HepG2 (cell line): ENCODE measurements around the gene CCNYL1. TPM values are rescaled to one million over a fixed set of nuclear protein-coding genes. Genes with fewer than 3 reads are reported as not detected.
A peak's percentile ranks its signal among the peaks of the same experiment; 100 is the strongest.

Experiments
- CHD2 ChIP-seq: IDR thresholded peaks from 2 replicates; pipeline ENCODE4 v1.6.1; 2011; ENCODE audit warnings: low read depth, low read length, improper control_type of control experiment
- IKZF1 ChIP-seq: fragments of 450-650 bp; IDR thresholded peaks from 2 replicates; pipeline ENCODE4 v1.7.1; 2016
- MAZ ChIP-seq, 2 experiments: sonication (generic) in 1 of 2; formaldehyde crosslinking in 1 of 2; IDR thresholded peaks; 2 replicates each; pipeline versions ENCODE4 v1.5.0 to v1.6.1; 2012 to 2020; ENCODE audit warnings: low read depth in 2 of 2, mild to moderate bottlenecking in 2 of 2, borderline replicate concordance in 1 of 2, improper control_type of control experiment in 1 of 2, low read length in 1 of 2, missing genetic modification reagents in 1 of 2, moderate library complexity in 1 of 2
- MEF2D ChIP-seq: sonication (generic); formaldehyde crosslinking; IDR thresholded peaks from 2 replicates; pipeline ENCODE4 v1.5.1; 2020; ENCODE audit warnings: mild to moderate bottlenecking, missing genetic modification reagents
- NCOA5 ChIP-seq: sonication (generic); formaldehyde crosslinking; IDR thresholded peaks from 2 replicates; pipeline ENCODE4 v1.4.0; 2020; ENCODE audit warnings: missing genetic modification reagents
- SOX5 ChIP-seq: IDR thresholded peaks from 2 replicates; pipeline ENCODE4 v1.6.1; 2016; ENCODE audit warnings: borderline replicate concordance
- ZFP90 ChIP-seq: sonication (generic); formaldehyde crosslinking; IDR thresholded peaks from 2 replicates; pipeline ENCODE4 v1.8.0; 2022; ENCODE audit warnings: missing genetic modification reagents, mild to moderate bottlenecking, inconsistent platforms, borderline replicate concordance
- ZNF224 ChIP-seq: sonication (generic); formaldehyde crosslinking; IDR thresholded peaks from 2 replicates; pipeline ENCODE4 v1.5.0; 2020; ENCODE audit warnings: mild to moderate bottlenecking, missing genetic modification reagents
- ZNF616 ChIP-seq: sonication (generic); formaldehyde crosslinking; IDR thresholded peaks from 2 replicates; pipeline ENCODE4 v1.5.0; 2020; ENCODE audit warnings: low read depth, mild to moderate bottlenecking, missing genetic modification reagents
- polyA plus RNA-seq, 8 experiments: library from polyadenylated mRNA; depleted of rRNA in 3 of 8; stranded (reverse) in 7 of 8; unstranded in 1 of 8; fragments of >200 nt; fragmentation: Illumina TruSeq in 4 of 8; extraction: Trizol in 4 of 8; gene quantifications; 2 replicates each; pipeline versions ENCODE4 v1.2.1 to v1.2.3, GENCODE V29; 2011 to 2016; ENCODE audit warnings: low read depth in 4 of 8, missing spikeins in 1 of 8, mixed read lengths in 1 of 8; ENCODE audit not compliant: insufficient read depth in 1 of 8
- total RNA-seq, 5 experiments: library from RNA; depleted of rRNA; stranded (reverse); fragments of >200 nt; fragmentation: Illumina TruSeq; extraction: Trizol; gene quantifications; 2 replicates each; pipeline ENCODE4 v1.2.3, GENCODE V29; 2016; ENCODE audit warnings: low read depth in 1 of 5
- TF ChIP-seq, protein P1 (sequence below): IDR thresholded peaks from 2 replicates; pipeline ENCODE4 v1.6.1; 2016; ENCODE audit warnings: low read depth, borderline replicate concordance
- TF ChIP-seq, protein P2 (sequence below): conservative IDR thresholded peaks from 2 replicates; pipeline ENCODE4 v1.6.1; 2018; ENCODE audit warnings: missing genetic modification reagents
- TF ChIP-seq, protein P3 (sequence below): sonication (generic); formaldehyde crosslinking; IDR thresholded peaks from 2 replicates; pipeline ENCODE4 v1.8.1; 2023; ENCODE audit warnings: mild to moderate bottlenecking, inconsistent platforms, moderate library complexity, missing genetic modification reagents, borderline replicate concordance
- TF ChIP-seq, protein P4 (sequence below): fragments of 450-650 bp; IDR thresholded peaks from 2 replicates; pipeline ENCODE4 v1.6.1; 2016
- TF ChIP-seq, protein P5 (sequence below): sonication (generic); formaldehyde crosslinking; IDR thresholded peaks from 2 replicates; pipeline ENCODE4 v1.5.0; 2020; ENCODE audit warnings: mild to moderate bottlenecking, missing genetic modification reagents, borderline replicate concordance

The CCNYL1 gene
- total and polyA plus RNA-seq, 2 of the 13 experiments (the other 11 are each of a cell fraction or from before 2014, with no cell fraction given) = 12.5 to 16.2 TPM

DNA sequence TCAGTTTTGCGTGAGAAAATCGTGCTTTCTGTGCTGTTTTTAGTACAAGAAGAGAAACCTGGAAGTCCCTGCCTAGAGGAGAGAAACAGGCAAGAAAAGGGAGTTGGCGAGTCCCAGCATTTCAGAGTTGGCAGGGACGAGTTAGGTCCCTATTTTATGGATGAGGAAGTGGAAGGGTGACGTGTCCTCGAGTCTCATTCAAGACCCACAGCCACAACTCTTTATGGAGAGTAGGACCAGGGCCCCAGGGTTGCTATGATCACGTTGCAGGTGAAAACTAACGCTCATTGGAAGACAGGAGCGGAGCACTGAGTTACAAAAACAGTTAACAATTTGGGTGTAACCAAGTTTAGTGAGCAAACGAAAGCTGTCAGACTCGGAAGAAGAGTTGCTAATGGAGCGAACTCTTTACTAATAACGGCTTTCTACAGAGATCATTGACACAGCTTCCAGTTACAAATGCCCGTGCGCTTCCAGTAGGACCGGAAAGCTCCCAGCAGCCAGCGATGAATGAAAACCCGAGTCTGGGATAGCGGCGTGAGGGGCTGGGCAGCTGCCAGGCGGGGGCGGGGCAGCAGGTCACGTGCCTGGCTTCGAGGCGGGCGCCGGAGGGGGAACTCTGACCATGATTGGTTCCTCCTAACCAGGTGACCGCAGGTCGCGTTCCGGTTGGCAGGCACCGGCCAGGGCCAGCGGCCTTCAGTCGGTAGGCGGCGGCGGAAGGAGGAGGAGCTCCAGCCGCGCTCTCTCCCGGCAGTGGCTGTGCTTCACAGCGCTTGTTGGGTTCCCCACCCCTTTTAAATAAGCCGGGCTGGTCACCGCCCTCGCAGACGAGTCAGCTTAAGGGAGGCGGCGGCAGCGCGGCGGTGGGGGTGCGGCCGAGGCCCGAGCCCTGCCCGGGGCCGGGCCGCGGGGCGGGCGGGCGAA lies at the start of gene CCNYL1 (continued):
- TF ChIP-seq, protein P1, sequence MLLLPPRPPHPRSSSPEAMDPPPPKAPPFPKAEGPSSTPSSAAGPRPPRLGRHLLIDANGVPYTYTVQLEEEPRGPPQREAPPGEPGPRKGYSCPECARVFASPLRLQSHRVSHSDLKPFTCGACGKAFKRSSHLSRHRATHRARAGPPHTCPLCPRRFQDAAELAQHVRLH (CRISPR knock-in tag) = peak; percentile 57; the same call in 1 of the 2 replicates
- TF ChIP-seq NCOA5 (CRISPR knock-in tag) (no peak), ZFP90 (peak; percentile 84; the same call in 1 of the 2 replicates), ZNF224 (CRISPR knock-in tag) (no peak), IKZF1 (no peak), MAZ (IDR thresholded peaks at IDR 0.05; ENCODE audit: borderline replicate concordance, low read depth, low read length) (peak; percentile 57; the same call in 1 of the 2 replicates), MAZ (CRISPR knock-in tag; IDR thresholded peaks at IDR 0.05; ENCODE audit: low read depth) (peak; percentile 55), CHD2 (no peak), ZNF616 (CRISPR knock-in tag) (peak; percentile 42; the same call in 1 of the 2 replicates), MEF2D (CRISPR knock-in tag) (peak; percentile 57; the same call in 1 of the 2 replicates), SOX5 (CRISPR knock-in tag) (no peak; the same call in 1 of the 2 replicates)
- TF ChIP-seq, protein P2, sequence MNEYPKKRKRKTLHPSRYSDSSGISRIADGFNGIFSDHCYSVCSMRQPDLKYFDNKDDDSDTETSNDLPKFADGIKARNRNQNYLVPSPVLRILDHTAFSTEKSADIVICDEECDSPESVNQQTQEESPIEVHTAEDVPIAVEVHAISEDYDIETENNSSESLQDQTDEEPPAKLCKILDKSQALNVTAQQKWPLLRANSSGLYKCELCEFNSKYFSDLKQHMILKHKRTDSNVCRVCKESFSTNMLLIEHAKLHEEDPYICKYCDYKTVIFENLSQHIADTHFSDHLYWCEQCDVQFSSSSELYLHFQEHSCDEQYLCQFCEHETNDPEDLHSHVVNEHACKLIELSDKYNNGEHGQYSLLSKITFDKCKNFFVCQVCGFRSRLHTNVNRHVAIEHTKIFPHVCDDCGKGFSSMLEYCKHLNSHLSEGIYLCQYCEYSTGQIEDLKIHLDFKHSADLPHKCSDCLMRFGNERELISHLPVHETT (CRISPR knock-in tag) = peak; percentile 30
- TF ChIP-seq, protein P3, sequence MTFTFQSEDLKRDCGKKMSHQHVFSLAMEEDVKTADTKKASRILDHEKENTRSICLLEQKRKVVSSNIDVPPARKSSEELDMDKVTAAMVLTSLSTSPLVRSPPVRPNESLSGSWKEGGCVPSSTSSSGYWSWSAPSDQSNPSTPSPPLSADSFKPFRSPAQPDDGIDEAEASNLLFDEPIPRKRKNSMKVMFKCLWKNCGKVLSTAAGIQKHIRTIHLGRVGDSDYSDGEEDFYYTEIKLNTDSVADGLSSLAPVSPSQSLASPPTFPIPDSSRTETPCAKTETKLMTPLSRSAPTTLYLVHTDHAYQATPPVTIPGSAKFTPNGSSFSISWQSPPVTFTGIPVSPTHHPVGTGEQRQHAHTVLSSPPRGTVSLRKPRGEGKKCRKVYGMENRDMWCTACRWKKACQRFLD (CRISPR knock-in tag) = no peak
- TF ChIP-seq, protein P4, sequence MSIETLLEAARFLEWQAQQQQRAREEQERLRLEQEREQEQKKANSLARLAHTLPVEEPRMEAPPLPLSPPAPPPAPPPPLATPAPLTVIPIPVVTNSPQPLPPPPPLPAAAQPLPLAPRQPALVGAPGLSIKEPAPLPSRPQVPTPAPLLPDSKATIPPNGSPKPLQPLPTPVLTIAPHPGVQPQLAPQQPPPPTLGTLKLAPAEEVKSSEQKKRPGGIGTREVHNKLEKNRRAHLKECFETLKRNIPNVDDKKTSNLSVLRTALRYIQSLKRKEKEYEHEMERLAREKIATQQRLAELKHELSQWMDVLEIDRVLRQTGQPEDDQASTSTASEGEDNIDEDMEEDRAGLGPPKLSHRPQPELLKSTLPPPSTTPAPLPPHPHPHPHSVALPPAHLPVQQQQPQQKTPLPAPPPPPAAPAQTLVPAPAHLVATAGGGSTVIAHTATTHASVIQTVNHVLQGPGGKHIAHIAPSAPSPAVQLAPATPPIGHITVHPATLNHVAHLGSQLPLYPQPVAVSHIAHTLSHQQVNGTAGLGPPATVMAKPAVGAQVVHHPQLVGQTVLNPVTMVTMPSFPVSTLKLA = peak; percentile 78
- TF ChIP-seq, protein P5, sequence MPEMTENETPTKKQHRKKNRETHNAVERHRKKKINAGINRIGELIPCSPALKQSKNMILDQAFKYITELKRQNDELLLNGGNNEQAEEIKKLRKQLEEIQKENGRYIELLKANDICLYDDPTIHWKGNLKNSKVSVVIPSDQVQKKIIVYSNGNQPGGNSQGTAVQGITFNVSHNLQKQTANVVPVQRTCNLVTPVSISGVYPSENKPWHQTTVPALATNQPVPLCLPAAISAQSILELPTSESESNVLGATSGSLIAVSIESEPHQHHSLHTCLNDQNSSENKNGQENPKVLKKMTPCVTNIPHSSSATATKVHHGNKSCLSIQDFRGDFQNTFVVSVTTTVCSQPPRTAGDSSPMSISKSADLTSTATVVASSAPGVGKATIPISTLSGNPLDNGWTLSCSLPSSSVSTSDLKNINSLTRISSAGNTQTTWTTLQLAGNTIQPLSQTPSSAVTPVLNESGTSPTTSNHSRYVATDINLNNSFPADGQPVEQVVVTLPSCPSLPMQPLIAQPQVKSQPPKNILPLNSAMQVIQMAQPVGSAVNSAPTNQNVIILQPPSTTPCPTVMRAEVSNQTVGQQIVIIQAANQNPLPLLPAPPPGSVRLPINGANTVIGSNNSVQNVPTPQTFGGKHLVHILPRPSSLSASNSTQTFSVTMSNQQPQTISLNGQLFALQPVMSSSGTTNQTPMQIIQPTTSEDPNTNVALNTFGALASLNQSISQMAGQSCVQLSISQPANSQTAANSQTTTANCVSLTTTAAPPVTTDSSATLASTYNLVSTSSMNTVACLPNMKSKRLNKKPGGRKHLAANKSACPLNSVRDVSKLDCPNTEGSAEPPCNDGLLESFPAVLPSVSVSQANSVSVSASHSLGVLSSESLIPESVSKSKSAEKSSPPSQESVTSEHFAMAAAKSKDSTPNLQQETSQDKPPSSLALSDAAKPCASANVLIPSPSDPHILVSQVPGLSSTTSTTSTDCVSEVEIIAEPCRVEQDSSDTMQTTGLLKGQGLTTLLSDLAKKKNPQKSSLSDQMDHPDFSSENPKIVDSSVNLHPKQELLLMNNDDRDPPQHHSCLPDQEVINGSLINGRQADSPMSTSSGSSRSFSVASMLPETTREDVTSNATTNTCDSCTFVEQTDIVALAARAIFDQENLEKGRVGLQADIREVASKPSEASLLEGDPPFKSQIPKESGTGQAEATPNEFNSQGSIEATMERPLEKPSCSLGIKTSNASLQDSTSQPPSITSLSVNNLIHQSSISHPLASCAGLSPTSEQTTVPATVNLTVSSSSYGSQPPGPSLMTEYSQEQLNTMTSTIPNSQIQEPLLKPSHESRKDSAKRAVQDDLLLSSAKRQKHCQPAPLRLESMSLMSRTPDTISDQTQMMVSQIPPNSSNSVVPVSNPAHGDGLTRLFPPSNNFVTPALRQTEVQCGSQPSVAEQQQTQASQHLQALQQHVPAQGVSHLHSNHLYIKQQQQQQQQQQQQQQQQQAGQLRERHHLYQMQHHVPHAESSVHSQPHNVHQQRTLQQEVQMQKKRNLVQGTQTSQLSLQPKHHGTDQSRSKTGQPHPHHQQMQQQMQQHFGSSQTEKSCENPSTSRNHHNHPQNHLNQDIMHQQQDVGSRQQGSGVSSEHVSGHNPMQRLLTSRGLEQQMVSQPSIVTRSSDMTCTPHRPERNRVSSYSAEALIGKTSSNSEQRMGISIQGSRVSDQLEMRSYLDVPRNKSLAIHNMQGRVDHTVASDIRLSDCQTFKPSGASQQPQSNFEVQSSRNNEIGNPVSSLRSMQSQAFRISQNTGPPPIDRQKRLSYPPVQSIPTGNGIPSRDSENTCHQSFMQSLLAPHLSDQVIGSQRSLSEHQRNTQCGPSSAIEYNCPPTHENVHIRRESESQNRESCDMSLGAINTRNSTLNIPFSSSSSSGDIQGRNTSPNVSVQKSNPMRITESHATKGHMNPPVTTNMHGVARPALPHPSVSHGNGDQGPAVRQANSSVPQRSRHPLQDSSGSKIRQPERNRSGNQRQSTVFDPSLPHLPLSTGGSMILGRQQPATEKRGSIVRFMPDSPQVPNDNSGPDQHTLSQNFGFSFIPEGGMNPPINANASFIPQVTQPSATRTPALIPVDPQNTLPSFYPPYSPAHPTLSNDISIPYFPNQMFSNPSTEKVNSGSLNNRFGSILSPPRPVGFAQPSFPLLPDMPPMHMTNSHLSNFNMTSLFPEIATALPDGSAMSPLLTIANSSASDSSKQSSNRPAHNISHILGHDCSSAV (CRISPR knock-in tag) = peak; percentile 78; the same call in 1 of the 2 replicates
